Lung (tissue), 12 donors: Measurements from ENCODE around the gene NACC1. TPM values are rescaled to one million over a fixed set of nuclear protein-coding genes. Genes with fewer than 3 reads are reported as not detected.

Experiments used
- ATAC-seq: fragments of 200-7000 bp; cut with Tn5 transposase; one replicate; pipeline ENCODE4 v1.9.1; 2020; ENCODE audit warnings: moderate number of reproducible peaks; ENCODE audit not compliant: insufficient read depth, low FRiP score
- DNase-seq, 3 donors: peaks; one replicate each; pipeline ENCODE4 v3.0.0-alpha.2; 2013 to 2017
- H3K27ac ChIP-seq, 2 donors: one replicate each; pipeline ENCODE4 v1.5.1; 2013; ENCODE audit warnings: mild to moderate bottlenecking in 2 of 2, moderate library complexity in 2 of 2, control low read depth in 1 of 2, inconsistent platforms in 1 of 2, low read depth in 1 of 2, low read length in 1 of 2
- H3K27me3 ChIP-seq, 3 donors: one replicate each; pipeline ENCODE4 v1.5.1; 2013; ENCODE audit warnings: low read length in 2 of 3; ENCODE audit not compliant: control insufficient read depth in 3 of 3, insufficient read depth in 3 of 3
- H3K36me3 ChIP-seq, 4 donors: one replicate each; pipeline ENCODE4 v1.5.1; 2013; ENCODE audit warnings: low read length in 4 of 4, mild to moderate bottlenecking in 1 of 4, moderate library complexity in 1 of 4; ENCODE audit not compliant: control insufficient read depth in 4 of 4, insufficient read depth in 4 of 4
- H3K4me1 ChIP-seq, 5 donors: one replicate each; pipeline ENCODE4 v1.5.1; 2013; ENCODE audit warnings: low read length in 5 of 5, mild to moderate bottlenecking in 2 of 5, moderate library complexity in 1 of 5; ENCODE audit not compliant: control insufficient read depth in 5 of 5, insufficient read depth in 5 of 5
- H3K4me3 ChIP-seq: one replicate; pipeline ENCODE4 v1.5.1; 2013; ENCODE audit warnings: mild to moderate bottlenecking, control low read depth, moderate library complexity
- H3K9ac ChIP-seq, 2 donors: one replicate each; pipeline ENCODE4 v1.5.1; 2013; ENCODE audit warnings: low read length in 2 of 2, control low read depth in 1 of 2; ENCODE audit not compliant: insufficient read depth in 1 of 2
- H3K9me3 ChIP-seq, 4 donors: one replicate each; pipeline ENCODE4 v1.5.1; 2013; ENCODE audit warnings: low read length in 3 of 4, mild to moderate bottlenecking in 1 of 4, moderate library complexity in 1 of 4; ENCODE audit not compliant: control insufficient read depth in 4 of 4, insufficient read depth in 3 of 4
- CTCF ChIP-seq: IDR thresholded peaks from 2 replicates; pipeline ENCODE4 v1.5.1; 2012; ENCODE audit warnings: mild to moderate bottlenecking; ENCODE audit errors: control extremely low read depth, extremely low read depth
- WGBS, 2 donors: extraction: QIAGEN DNeasy Blood & Tissue Kit; methylation state at CpG; one replicate each; pipeline ENCODE4 v1.1.7; 2013; 5-methylcytosine and 5-hydroxymethylcytosine counted together
- polyA plus RNA-seq, 2 donors: library from polyadenylated mRNA; stranded (reverse); fragments of 200-250 nt; gene quantifications; one replicate each; pipeline ENCODE4 v1.2.1, GENCODE V29; 2013
- total RNA-seq, 2 donors: library from RNA; depleted of rRNA in 1 of 2; stranded (reverse); fragments of >200 nt in 1 of 2; gene quantifications; one replicate each; pipeline ENCODE4 v1.2.1, GENCODE V29; 2014 to 2021
- donor health status: control.
- donor health status: control.
- donor health status: Bipolar disorder and iron deficiency.
- donor health status: healthy.
- donor health status: DM: yes; HTN: yes; CAD: no.

Gene NACC1
- total and polyA plus RNA-seq, 4 donors: 18.4 to 94.8 (median 58.2) TPM

GRCh38 chr19:13189600-13189999 is 71.5 kb downstream of the NACC1 start:
- Histone ChIP-seq H3K36me3 (no peaks in the 10 kb centered on the region), H3K27ac (no peak overlapping the region), H3K4me1 (no peaks in the 10 kb centered on the region), H3K27me3 (no peaks in the 10 kb centered on the region), H3K9me3 (no peaks in the 10 kb centered on the region), H3K4me3 (no peak overlapping the region), H3K9ac (no peak overlapping the region)
- no peak for ATAC-seq
- no peak for TF ChIP-seq CTCF
- no peak for DNase-seq
- WGBS, 2 donors: 89 to 95% methylated on average over 3 to 4 of the region's 4 CpGs

Other genes with a start within 250 kb of the NACC1 start
- 10 to 100 TPM; 31.2 to 68.0 TPM for gene DNASE2, start 236.8 kb upstream of the NACC1 start, total RNA-seq
- 10 to 100 TPM; 32.2 to 72.3 TPM for gene DNASE2, start 236.8 kb upstream of the NACC1 start, polyA plus RNA-seq
- gene KLF1, start 231.1 kb upstream of the NACC1 start, total RNA-seq: 1 to 10 TPM in 1 of 2 donors, under 1 TPM in 1; 0.28 to 3.0 TPM
- under 1 TPM; 0.26 to 0.61 TPM for gene KLF1, start 231.1 kb upstream of the NACC1 start, polyA plus RNA-seq
- gene GCDH, start 227.1 kb upstream of the NACC1 start, total RNA-seq: 10 to 100 TPM; 24.0 to 31.3 TPM
- gene GCDH, start 227.1 kb upstream of the NACC1 start, polyA plus RNA-seq: 10 to 100 TPM; 15.6 to 33.8 TPM
- not detected for gene SYCE2, start 199.0 kb upstream of the NACC1 start, total RNA-seq
- under 1 TPM; 0.13 to 0.28 TPM for gene SYCE2, start 199.0 kb upstream of the NACC1 start, polyA plus RNA-seq
- gene FARSA, start 184.6 kb upstream of the NACC1 start, total RNA-seq: 10 to 100 TPM; 27.8 to 65.7 TPM
- gene FARSA, start 184.6 kb upstream of the NACC1 start, polyA plus RNA-seq: 10 to 100 TPM; 39.8 to 72.1 TPM
- 1,000 to 10,000 TPM in 1 of 2 donors, 100 to 1,000 TPM in 1; 479 to 1,551 TPM for gene CALR, start 179.7 kb upstream of the NACC1 start, total RNA-seq
- 1,000 to 10,000 TPM in 1 of 2 donors, 100 to 1,000 TPM in 1; 415 to 1,123 TPM for gene CALR, start 179.7 kb upstream of the NACC1 start, polyA plus RNA-seq
- 100 to 1,000 TPM in 1 of 2 donors, 10 to 100 TPM in 1; 79.7 to 122 TPM for gene RAD23A, start 172.4 kb upstream of the NACC1 start, total RNA-seq
- gene RAD23A, start 172.4 kb upstream of the NACC1 start, polyA plus RNA-seq: 100 to 1,000 TPM; 112 to 186 TPM
- 10 to 100 TPM; 14.9 to 22.6 TPM for gene GADD45GIP1, start 161.0 kb upstream of the NACC1 start, total RNA-seq
- 10 to 100 TPM; 50.0 to 69.0 TPM for gene GADD45GIP1, start 161.0 kb upstream of the NACC1 start, polyA plus RNA-seq
- gene DAND5, start 148.7 kb upstream of the NACC1 start, total RNA-seq: under 1 TPM; 0.20 to 0.25 TPM
- gene DAND5, start 148.7 kb upstream of the NACC1 start, polyA plus RNA-seq: under 1 TPM; 0.01 to 0.14 TPM
- 100 to 1,000 TPM; 129 to 190 TPM for gene NFIX, start 122.8 kb upstream of the NACC1 start, total RNA-seq
- gene NFIX, start 122.8 kb upstream of the NACC1 start, polyA plus RNA-seq: 10 to 100 TPM; 26.0 to 50.5 TPM
- 10 to 100 TPM; 12.9 to 25.9 TPM for gene LYL1, start 15.4 kb upstream of the NACC1 start, total RNA-seq
- 10 to 100 TPM; 15.5 to 34.1 TPM for gene LYL1, start 15.4 kb upstream of the NACC1 start, polyA plus RNA-seq
- 10 to 100 TPM; 14.4 to 41.4 TPM for gene TRMT1, start 1.5 kb upstream of the NACC1 start, total RNA-seq
- 10 to 100 TPM; 46.1 to 48.2 TPM for gene TRMT1, start 1.5 kb upstream of the NACC1 start, polyA plus RNA-seq
- gene STX10, start 32.1 kb downstream of the NACC1 start, total RNA-seq: 10 to 100 TPM; 45.8 to 94.3 TPM
- 100 to 1,000 TPM; 128 to 136 TPM for gene STX10, start 32.1 kb downstream of the NACC1 start, polyA plus RNA-seq
- 10 to 100 TPM; 29.8 to 93.5 TPM for gene IER2, start 32.1 kb downstream of the NACC1 start, total RNA-seq
- 100 to 1,000 TPM in 1 of 2 donors, 10 to 100 TPM in 1; 92.5 to 242 TPM for gene IER2, start 32.1 kb downstream of the NACC1 start, polyA plus RNA-seq